ENCODE data around the gene PLOD1. TPM values are rescaled to one million over a fixed set of nuclear protein-coding genes. Genes with fewer than 3 reads are reported as not detected.
"Not testable (repeated sequence)": the region's sequence is repeated elsewhere in the genome, so short reads cannot be mapped to it uniquely, and the experiment has no call there.

PLOD1 gene
- total and polyA plus RNA-seq, 5 donors from 2014 or later: 2.2 to 6.6 (median 3.2) TPM

- ATAC-seq (ENCODE audit: low read depth in 2 of 2) (no peak), DNase-seq (peak in 1 of 3 donors; percentile 16)
- Histone ChIP-seq H3K9me3 (ENCODE audit: control insufficient read depth in 2 of 2, low read length in 2 of 2) (no peaks in the 10 kb centered on the region), H3K27ac (ENCODE audit: insufficient read depth, low read length, poor library complexity, severe bottlenecking) (peak overlapping the region; percentile 6), H3K4me1 (ENCODE audit: control insufficient read depth, insufficient read depth, low read length, poor library complexity, severe bottlenecking) (peaks cover 43% of the 10 kb centered on the region), H3K4me3 (ENCODE audit: low read depth, low read length) (peak overlapping the region; percentile 82), H3K36me3 (ENCODE audit: control insufficient read depth, insufficient read depth, low read length) (peaks cover 34% of the 10 kb centered on the region), H3K27me3 (ENCODE audit: control insufficient read depth, insufficient read depth, low read length) (no peaks in the 10 kb centered on the region)
- Mint-ChIP-seq H3K9me3 (peaks cover 0 to 2% (median 0%) of the 10 kb centered on the region in 7 donors), H3K4me1 (peaks cover 18 to 52% (median 30%) of the 10 kb centered on the region in 4 donors), H3K27me3 (no peaks in the 10 kb centered on the region), H3K4me3 (peak overlapping the region; percentile 90 to 99 (median 93)), H3K36me3 (peaks cover 24% of the 10 kb centered on the region), H3K27ac (peak overlapping the region; percentile 88 to 95 (median 90))
Measured at GRCh38 chr1:11924334-11925195, 10.0 kb upstream of the PLOD1 start.

GRCh38 chr1:11925196-11925937 is 9.2 kb upstream of the PLOD1 start:
- H3K9me3 Mint-ChIP-seq; H3K9me3 ChIP-seq (ENCODE audit: control insufficient read depth in 2 of 2, low read length in 2 of 2); H3K27me3 ChIP-seq (ENCODE audit: control insufficient read depth, insufficient read depth, low read length); DNase-seq; H3K27me3 Mint-ChIP-seq; H3K27ac ChIP-seq (ENCODE audit: insufficient read depth, low read length, poor library complexity, severe bottlenecking): not testable (repeated sequence)
- Mint-ChIP-seq H3K36me3 (peaks cover 16% of the 10 kb centered on the region), H3K4me1 (peaks cover 14 to 45% (median 23%) of the 10 kb centered on the region in 4 donors), H3K27ac (peak overlapping the region in 2 of 3 donors; percentile 88 to 90), H3K4me3 (peak overlapping the region; percentile 90 to 99 (median 93))
- Histone ChIP-seq H3K36me3 (ENCODE audit: control insufficient read depth, insufficient read depth, low read length) (peaks cover 26% of the 10 kb centered on the region), H3K4me3 (ENCODE audit: low read depth, low read length) (peak overlapping the region; percentile 82), H3K4me1 (ENCODE audit: control insufficient read depth, insufficient read depth, low read length, poor library complexity, severe bottlenecking) (peaks cover 41% of the 10 kb centered on the region)
- ATAC-seq (ENCODE audit: low read depth in 2 of 2): peak; percentile 4 to 6

GRCh38 chr1:11925938-11926292 is 8.6 kb upstream of the PLOD1 start:
- DNase-seq: peak in 1 of 3 donors; percentile 26
- ATAC-seq (ENCODE audit: low read depth in 2 of 2): peak in 1 of 2 donors; percentile 6
- H3K27me3 Mint-ChIP-seq: no peaks in the 10 kb centered on the region
- H3K27ac ChIP-seq (ENCODE audit: insufficient read depth, low read length, poor library complexity, severe bottlenecking): no peak overlapping the region
- H3K4me1 Mint-ChIP-seq: peaks cover 14 to 40% (median 20%) of the 10 kb centered on the region in 4 donors
- H3K9me3 ChIP-seq (ENCODE audit: control insufficient read depth in 2 of 2, low read length in 2 of 2): no peaks in the 10 kb centered on the region
- H3K4me3 Mint-ChIP-seq: peak overlapping the region in 1 of 4 donors; percentile 93
- peaks cover 15% of the 10 kb centered on the region for H3K36me3 Mint-ChIP-seq
- peaks cover 35% of the 10 kb centered on the region for H3K4me1 ChIP-seq (ENCODE audit: control insufficient read depth, insufficient read depth, low read length, poor library complexity, severe bottlenecking)
- H3K4me3 ChIP-seq (ENCODE audit: low read depth, low read length): no peak overlapping the region
- no peaks in the 10 kb centered on the region for H3K27me3 ChIP-seq (ENCODE audit: control insufficient read depth, insufficient read depth, low read length)
- peaks cover 0 to 2% (median 0%) of the 10 kb centered on the region in 7 donors for H3K9me3 Mint-ChIP-seq
- H3K36me3 ChIP-seq (ENCODE audit: control insufficient read depth, insufficient read depth, low read length): peaks cover 20% of the 10 kb centered on the region
- peak overlapping the region in 1 of 3 donors; percentile 74 for H3K27ac Mint-ChIP-seq

GRCh38 chr1:11927866-11928592 is 6.5 kb upstream of the PLOD1 start:
- no peaks in the 10 kb centered on the region for H3K27me3 Mint-ChIP-seq
- H3K27ac Mint-ChIP-seq: no peak overlapping the region
- H3K4me3 ChIP-seq (ENCODE audit: low read depth, low read length): no peak overlapping the region
- H3K36me3 Mint-ChIP-seq: peaks cover 15% of the 10 kb centered on the region
- H3K4me3 Mint-ChIP-seq: peak overlapping the region in 3 of 4 donors; percentile 58 to 75 (median 63)
- H3K9me3 Mint-ChIP-seq: peaks cover 0 to 2% (median 0%) of the 10 kb centered on the region in 7 donors
- H3K27me3 ChIP-seq (ENCODE audit: control insufficient read depth, insufficient read depth, low read length): no peaks in the 10 kb centered on the region
- peaks cover 14 to 28% (median 21%) of the 10 kb centered on the region in 4 donors for H3K4me1 Mint-ChIP-seq
- H3K9me3 ChIP-seq (ENCODE audit: control insufficient read depth in 2 of 2, low read length in 2 of 2): no peaks in the 10 kb centered on the region
- peaks cover 6% of the 10 kb centered on the region for H3K36me3 ChIP-seq (ENCODE audit: control insufficient read depth, insufficient read depth, low read length)
- no peak for ATAC-seq (ENCODE audit: low read depth in 2 of 2)
- no peak overlapping the region for H3K27ac ChIP-seq (ENCODE audit: insufficient read depth, low read length, poor library complexity, severe bottlenecking)
- peaks cover 23% of the 10 kb centered on the region for H3K4me1 ChIP-seq (ENCODE audit: control insufficient read depth, insufficient read depth, low read length, poor library complexity, severe bottlenecking)
- no peak for DNase-seq

- Mint-ChIP-seq H3K4me3 (no peak overlapping the region), H3K9me3 (peaks cover 0 to 2% (median 0%) of the 10 kb centered on the region in 7 donors), H3K27me3 (no peaks in the 10 kb centered on the region), H3K4me1 (peaks cover 1 to 16% (median 7%) of the 10 kb centered on the region in 4 donors), H3K36me3 (no peaks in the 10 kb centered on the region), H3K27ac (no peak overlapping the region)
- Histone ChIP-seq H3K4me1 (ENCODE audit: control insufficient read depth, insufficient read depth, low read length, poor library complexity, severe bottlenecking) (peaks cover 13% of the 10 kb centered on the region), H3K4me3 (ENCODE audit: low read depth, low read length) (no peak overlapping the region), H3K9me3 (ENCODE audit: control insufficient read depth in 2 of 2, low read length in 2 of 2) (no peaks in the 10 kb centered on the region), H3K27ac (ENCODE audit: insufficient read depth, low read length, poor library complexity, severe bottlenecking) (no peak overlapping the region), H3K27me3 (ENCODE audit: control insufficient read depth, insufficient read depth, low read length) (no peaks in the 10 kb centered on the region), H3K36me3 (ENCODE audit: control insufficient read depth, insufficient read depth, low read length) (no peaks in the 10 kb centered on the region)
- DNase-seq: no peak
- no peak for ATAC-seq (ENCODE audit: low read depth in 2 of 2)
Measured at GRCh38 chr1:11929849-11930248, 4.7 kb upstream of the PLOD1 start.

- peak overlapping the region in 2 of 4 donors; percentile 60 to 71 for H3K4me3 Mint-ChIP-seq
- Histone ChIP-seq H3K4me1 (ENCODE audit: control insufficient read depth, insufficient read depth, low read length, poor library complexity, severe bottlenecking) (peaks cover 13% of the 10 kb centered on the region), H3K4me3 (ENCODE audit: low read depth, low read length) (no peak overlapping the region), H3K27me3 (ENCODE audit: control insufficient read depth, insufficient read depth, low read length) (no peaks in the 10 kb centered on the region), H3K27ac (ENCODE audit: insufficient read depth, low read length, poor library complexity, severe bottlenecking) (no peak overlapping the region), H3K36me3 (ENCODE audit: control insufficient read depth, insufficient read depth, low read length) (no peaks in the 10 kb centered on the region), H3K9me3 (ENCODE audit: control insufficient read depth in 2 of 2, low read length in 2 of 2) (no peaks in the 10 kb centered on the region)
- DNase-seq (no peak), ATAC-seq (ENCODE audit: low read depth in 2 of 2) (no peak)
- H3K4me1 Mint-ChIP-seq: peaks cover 0 to 15% (median 5%) of the 10 kb centered on the region in 4 donors
- H3K36me3 Mint-ChIP-seq: no peaks in the 10 kb centered on the region
- H3K9me3 Mint-ChIP-seq: no peaks in the 10 kb centered on the region
- H3K27ac Mint-ChIP-seq: no peak overlapping the region
- H3K27me3 Mint-ChIP-seq: no peaks in the 10 kb centered on the region
Measured at GRCh38 chr1:11930571-11931445, 3.7 kb upstream of the PLOD1 start.
